SKM-1 (cell line): ENCODE data around the gene SSTR3.

ENCODE experiments used
- DNase-seq: peaks from one replicate; lab custom pipeline; 2025; ENCODE audit not compliant: unreplicated experiment; lab: John Stamatoyannopoulos, UW

Gene SSTR3

GRCh38 chr22:37169947-37170688 lies 42.2 kb downstream of the SSTR3 start:
- no peak for DNase-seq

DNA sequence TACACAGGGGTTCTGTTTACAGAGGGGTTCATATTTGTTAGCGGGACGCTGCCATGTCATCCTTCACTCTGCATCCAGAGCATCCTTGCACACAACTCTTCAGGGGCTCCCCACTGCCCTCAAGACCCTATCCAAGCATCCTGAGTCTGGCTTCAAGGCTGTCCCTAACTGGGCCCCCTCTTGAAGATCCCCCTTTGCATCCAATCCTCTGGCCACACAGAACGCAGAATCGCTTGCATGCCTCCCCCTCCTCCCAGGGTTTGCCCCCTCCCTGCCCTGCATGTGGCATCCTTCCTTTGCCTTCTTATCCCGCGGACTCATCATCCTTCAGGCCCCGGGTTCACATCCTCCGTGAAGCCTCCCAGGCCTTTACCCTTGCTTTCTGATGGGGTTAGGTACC lies 42.9 kb downstream of the SSTR3 start:
- DNase-seq, result no peak

DNA sequence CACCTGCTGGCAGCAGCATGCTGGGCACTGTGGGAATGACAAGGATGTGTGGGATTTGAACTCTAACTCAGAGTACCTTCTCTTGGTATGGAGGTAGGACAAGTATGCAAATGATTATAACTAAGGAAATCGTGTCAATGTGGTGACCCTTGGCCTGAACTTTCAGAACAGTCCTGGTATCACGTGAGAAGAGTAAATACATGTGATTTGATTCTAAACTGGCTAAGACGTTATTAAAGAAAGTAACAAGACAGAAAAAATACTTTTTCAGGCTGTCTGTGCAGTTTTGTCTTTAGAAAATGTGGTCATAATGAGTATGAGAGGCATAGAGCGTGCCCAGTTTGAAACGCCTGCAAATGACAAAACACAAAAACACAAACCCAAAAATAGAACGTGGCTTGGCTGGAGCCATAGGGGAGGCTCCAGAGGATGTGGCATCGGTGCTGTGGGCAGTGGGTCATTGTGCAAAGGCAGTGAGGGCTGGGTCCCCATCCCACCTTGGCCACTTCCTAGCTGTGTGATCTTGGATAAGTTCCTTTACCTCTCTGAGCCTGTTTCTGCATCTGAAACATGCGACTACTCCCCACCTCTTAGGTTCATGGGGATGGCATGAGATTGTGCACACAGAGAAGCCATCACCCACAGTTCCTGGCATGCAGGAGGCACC lies 44.2 kb downstream of the SSTR3 start:
- DNase-seq, result no peak

- no peak for DNase-seq
Observed at GRCh38 chr22:37167176-37167980, 44.9 kb downstream of the SSTR3 start.

- DNase-seq, result peak; percentile 65
Observed at GRCh38 chr22:37166675-37167066, 45.6 kb downstream of the SSTR3 start.

GRCh38 chr22:37165940-37166674 lies 46.2 kb downstream of the SSTR3 start:
- no peak for DNase-seq

DNA sequence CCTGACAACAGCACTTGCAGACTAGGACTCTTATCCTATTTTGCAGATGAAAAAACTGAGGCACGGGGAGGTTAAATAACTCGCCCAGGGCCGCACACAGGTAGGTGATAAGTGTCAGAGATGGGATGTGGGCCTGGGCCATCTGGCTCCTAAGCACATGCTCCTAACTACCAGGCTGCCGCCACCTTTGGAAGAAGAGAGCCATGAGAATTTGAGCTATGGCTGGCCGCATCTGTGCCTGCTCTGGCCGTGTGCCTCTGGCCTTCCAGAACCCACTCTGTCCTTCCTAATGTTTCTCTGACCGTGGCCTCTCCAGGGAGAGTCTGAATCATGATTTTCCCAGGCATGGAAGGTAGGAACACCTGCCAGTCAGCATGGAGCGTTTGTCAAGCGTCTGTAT lies 47.2 kb downstream of the SSTR3 start:
- no peak for DNase-seq

DNA sequence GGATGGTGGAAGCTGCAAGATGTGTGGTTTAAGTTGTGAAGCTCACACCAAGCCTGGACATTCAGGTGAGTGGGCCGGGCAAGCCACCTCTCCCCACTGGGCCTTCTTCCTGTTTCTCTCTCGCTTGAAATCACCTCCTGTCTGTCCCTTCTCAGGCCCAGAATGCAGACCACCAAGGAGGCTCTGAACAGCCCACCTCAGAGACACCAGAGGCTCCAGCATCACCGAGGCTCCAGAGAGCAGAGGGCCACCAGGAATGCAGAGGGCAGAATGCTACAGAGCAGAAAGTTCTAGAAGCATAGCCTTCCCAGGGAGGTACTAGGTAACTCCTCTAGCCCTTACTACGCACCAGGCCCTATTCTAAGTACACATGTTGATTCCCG lies 47.8 kb downstream of the SSTR3 start:
- no peak for DNase-seq

DNA sequence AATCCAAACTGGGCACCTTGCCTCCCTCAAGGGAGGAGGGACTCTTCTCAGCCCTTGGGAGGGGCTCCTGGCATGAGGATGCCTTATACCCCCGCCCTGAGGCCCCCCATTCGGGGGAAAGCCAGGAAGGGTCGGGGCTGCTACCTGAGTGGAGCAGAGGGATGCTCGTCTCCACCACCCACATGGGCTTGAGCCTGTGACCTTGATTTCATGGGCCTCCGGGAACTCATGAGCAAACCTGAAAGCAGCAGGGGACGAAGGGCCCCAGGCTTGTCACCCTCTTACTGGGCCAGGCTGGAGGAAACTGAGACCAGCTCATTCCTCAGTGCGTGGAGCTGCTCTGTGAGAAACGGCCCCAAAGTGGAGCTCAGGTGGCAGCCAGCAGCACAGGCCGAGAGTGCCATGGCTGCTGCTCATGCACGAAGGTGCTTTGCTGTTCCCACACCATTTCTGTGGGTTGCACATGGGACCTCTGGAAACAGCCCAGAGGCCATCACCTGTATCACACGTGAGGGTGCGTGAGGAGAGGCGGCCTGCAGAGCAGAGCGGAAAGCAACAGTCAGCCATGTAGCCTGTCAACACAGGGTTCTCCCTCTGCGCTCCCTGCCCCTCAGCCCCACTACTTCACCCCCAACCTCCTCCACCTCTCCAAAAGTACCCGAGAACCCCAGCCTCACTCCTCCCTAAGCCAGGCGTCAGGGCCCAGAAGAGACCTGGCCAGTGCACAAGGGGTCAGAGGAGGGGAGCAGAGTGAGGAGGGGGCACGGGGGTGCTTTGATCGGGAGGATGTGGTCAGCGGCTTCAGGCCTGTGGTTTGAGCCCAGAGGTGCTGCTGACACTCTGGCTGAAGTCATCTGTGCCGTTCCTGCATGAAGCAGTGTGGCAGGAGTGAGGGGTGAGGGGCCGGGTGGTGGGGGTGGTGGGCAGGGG lies 48.4 kb downstream of the SSTR3 start:
- no peak for DNase-seq

GRCh38 chr22:37163096-37163489 lies 49.2 kb downstream of the SSTR3 start:
- DNase-seq, result no peak

DNA sequence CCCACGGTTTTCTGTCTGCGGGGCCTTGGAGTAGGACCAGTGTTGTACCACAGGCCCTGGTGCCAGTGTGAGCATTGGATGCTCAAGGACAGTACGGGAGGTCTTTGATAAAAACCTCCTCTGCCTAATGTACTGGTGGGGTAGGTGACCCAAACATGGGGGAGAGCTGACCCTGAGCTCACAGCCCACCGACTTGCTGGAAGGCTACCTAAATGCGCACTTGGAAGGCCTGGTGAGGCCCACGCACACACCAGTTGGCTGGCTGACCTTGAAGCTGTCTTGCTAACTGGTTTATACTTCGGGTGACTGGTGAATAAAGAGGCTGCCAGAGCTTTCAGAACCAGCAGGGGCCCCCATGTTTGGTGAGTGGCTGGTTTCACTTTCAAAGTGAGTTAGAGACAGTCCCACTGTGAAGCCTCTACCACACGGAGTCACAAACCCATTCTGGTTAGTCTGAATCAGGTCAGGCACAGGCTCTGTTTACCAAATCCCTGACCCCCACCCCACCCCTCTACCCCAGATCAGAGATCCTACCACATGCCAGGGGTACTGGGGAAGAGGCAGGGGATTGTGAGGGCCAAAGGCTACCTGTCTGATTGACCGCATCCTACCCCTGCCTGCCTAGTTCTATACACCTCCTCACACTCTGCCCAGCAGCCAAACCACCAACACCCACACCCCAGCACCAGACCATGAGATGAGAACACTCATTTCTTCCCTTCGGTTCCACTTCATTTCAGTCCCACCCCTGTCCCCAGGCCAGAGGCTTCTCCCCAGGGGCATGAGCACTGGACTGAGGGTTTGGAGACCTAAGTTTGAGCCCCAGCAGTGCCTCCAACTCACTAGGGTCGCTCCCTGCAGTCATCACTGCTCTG lies 49.8 kb downstream of the SSTR3 start:
- no peak for DNase-seq

DNA sequence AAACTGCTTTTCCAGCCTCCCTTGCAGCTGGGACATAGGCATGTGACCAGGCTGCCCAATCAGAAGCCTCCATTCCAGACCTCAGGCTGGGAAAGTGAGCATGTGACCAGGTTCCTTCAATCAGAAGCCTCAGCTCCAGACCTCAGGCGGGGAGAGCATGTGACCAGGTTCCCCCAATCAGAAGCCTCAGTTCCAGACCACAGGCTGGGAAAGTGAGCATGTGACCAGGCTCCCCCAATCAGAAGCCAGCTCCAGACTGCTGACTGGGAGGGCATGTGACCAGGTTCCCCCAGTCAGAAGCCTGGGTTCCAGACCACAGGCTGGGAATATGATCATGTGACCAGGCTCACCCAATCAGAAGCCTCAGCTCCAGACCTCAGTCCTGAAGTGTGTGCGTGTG lies 50.8 kb downstream of the SSTR3 start:
- no peak for DNase-seq

DNA sequence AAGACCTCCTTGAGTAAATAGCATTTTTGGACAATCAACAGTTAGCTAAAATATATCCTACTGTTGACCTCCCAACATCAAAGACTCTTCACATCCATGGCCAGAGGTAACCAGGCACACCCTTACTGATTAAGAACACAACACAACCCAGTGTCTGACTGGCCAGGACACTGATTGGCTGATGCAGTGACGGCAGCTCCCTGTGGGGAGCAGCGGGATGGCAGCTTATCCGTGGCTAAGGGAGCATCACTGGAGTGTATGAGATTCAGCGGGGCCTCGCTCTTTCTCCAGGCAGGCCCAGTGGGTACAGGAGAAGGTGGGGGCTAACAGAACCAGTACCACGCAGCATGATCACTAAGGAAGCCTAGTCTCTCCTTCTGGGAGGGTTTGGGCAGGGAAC lies 52.2 kb downstream of the SSTR3 start:
- DNase-seq, result no peak

- no peak for DNase-seq
Observed at GRCh38 chr22:37158963-37159290, 53.4 kb downstream of the SSTR3 start.

GRCh38 chr22:37157516-37158285 lies 54.6 kb downstream of the SSTR3 start:
- DNase-seq, result no peak

- no peak for DNase-seq
Observed at GRCh38 chr22:37156686-37157435, 55.4 kb downstream of the SSTR3 start.

DNA sequence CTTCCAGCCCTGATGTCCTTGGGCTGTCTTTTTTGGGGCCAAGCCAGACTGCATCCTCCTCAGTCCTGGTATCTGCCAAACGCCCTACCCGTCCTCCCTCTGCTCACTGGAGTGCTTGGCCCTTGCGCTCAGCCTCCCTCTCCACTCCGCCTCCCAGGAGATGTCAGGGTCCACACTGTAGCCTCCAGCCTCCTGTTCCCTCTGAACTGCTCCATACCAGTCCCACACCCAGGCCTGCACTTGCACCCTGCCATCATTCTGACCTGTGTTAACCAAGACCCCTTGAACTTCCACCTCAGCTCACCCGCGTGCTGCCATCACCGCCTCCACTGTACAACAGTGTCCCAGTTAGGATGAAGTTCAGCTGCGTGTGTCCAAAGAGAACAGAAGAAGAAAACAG lies 56.3 kb downstream of the SSTR3 start:
- no peak for DNase-seq
